IPS DF 6.9 (cell line): ENCODE results near the gene PERCC1.

ENCODE experiments used
- DNase-seq: peaks from one replicate; pipeline ENCODE4 v3.0.0-alpha.2; 2013; ENCODE audit warnings: low read depth, low spot score
- H3K27ac ChIP-seq: one replicate; pipeline ENCODE4 v1.5.1; 2013; ENCODE audit warnings: low read length, control low read depth
- H3K27me3 ChIP-seq: 2 replicates; pipeline ENCODE4 v1.6.1; 2013; ENCODE audit warnings: mild to moderate bottlenecking, low read length; ENCODE audit not compliant: control insufficient read depth, insufficient read depth
- H3K36me3 ChIP-seq: 2 replicates; pipeline ENCODE4 v1.6.1; 2013; ENCODE audit warnings: low read length; ENCODE audit not compliant: control insufficient read depth, insufficient read depth
- H3K4me1 ChIP-seq: 2 replicates; pipeline ENCODE4 v1.6.1; 2013; ENCODE audit warnings: low read length; ENCODE audit not compliant: control insufficient read depth, insufficient read depth
- H3K4me3 ChIP-seq: 2 replicates; pipeline ENCODE4 v1.5.1; 2013; ENCODE audit warnings: mild to moderate bottlenecking, low read length
- H3K9me3 ChIP-seq: 2 replicates; pipeline ENCODE4 v1.6.1; 2013; ENCODE audit warnings: low read length, inconsistent platforms; ENCODE audit not compliant: control insufficient read depth, insufficient read depth
- WGBS: extraction: QIAGEN DNeasy Blood & Tissue Kit; methylation state at CpG from one replicate; pipeline ENCODE4 v1.1.7; 2013; ENCODE audit warnings: mixed read lengths, missing lambda C conversion rate; ENCODE audit not compliant: insufficient read length, insufficient coverage; 5-methylcytosine and 5-hydroxymethylcytosine counted together

Gene PERCC1

DNA sequence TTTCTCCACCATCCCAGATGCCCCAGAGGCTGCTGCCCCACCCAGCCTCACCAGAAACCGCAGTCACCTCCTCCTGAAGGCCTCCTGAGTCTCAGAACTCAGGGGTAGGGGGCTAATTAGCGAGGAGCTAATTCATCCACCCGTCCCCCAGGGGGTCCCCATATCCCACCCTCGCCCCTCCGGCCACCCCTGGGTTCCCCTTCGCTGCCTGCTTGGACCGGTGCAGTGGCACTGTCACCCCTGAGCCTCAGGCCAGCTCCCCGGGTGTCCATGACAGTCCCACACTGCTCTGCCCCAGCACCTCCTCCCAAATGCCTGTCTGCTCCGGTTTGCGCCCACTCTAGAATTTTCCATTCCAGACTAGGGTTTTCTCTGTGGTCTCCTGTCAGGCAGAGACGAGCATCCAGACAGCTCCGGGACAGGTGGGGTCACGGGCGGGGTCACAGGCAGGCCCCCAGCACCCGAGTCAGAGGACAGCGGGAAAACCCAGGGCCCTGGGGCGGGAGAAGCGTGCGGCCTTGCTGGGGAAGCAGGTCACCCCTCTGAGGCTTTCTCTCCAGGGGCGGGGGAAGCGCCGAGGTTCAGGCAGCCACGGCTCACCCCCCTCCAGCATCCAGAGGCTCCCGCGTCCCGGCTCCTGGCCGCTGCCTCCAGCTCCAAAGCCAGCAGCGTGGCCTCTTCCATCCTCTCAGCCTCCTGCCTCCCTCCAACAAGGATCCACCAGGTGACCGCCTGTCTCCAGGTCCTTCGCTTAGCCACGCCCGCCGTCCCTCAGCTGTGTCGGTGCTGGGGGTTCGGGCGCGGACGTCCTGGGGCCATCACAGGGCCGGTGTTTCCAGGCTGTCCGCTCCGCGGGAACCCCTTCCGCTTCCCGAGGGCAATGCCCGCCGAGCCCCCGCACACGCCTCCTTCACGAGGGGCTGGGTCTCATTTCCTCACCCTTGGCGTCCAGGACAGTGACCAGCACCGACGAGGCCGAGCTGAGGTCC, 3.1 kb upstream of the PERCC1 start:
- Histone ChIP-seq H3K27ac (no peak overlapping the region), H3K36me3 (no peaks in the 10 kb centered on the region; the same call in 1 of the 2 replicates), H3K4me1 (peaks cover 1% of the 10 kb centered on the region; the same call in 1 of the 2 replicates), H3K4me3 (no peak overlapping the region), H3K27me3 (no peaks in the 10 kb centered on the region), H3K9me3 (no peaks in the 10 kb centered on the region)
- WGBS: no CpG with 5 or more reads among the region's 53 CpGs
- DNase-seq: no peak

DNA sequence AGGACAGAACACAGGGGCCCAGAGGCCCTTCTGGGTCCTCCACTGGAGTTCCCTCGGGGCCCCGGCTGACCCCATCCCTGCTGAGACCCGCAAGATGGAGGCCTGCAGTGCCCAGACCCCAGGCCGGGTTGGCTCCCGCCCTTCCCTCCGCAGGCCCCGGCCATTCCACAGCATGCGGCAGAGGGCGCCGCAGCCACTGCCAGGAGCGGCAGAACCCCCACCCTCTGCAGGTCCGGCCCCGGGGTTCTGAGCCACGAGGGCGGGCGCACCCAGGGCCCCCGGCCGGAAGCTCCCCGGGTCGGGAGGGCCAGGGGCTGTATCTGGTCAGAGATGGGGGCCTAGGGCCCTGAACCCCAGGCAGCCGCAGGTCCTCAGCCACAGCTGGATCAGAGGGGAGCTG, 2.4 kb upstream of the PERCC1 start:
- DNase-seq: no peak

DNA sequence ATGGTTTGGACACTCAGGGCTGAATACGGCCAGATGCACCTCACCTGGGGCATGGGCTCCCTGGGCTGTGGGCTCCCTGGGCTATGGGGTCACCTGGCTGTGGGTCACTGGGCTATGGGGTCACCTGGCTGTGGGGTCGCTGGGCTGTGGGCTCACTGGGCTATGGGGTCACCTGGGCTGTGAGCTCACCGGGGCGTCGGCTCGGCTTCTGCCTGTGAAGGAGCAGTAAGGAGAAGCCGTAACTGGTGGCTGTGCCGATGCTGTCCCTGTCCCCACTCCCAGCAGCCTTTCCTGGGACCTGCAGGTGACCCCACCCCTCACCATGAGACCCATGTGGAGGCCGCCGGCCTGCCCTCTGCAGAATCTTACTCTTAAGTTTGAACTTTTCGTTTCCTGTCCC, 1.9 kb upstream of the PERCC1 start:
- peaks cover 1% of the 10 kb centered on the region; the same call in 1 of the 2 replicates for H3K4me1 ChIP-seq
- DNase-seq: no peak
- no CpG with 5 or more reads among the region's 11 CpGs for WGBS
- H3K36me3 ChIP-seq: no peaks in the 10 kb centered on the region; the same call in 1 of the 2 replicates
- H3K27me3 ChIP-seq: no peaks in the 10 kb centered on the region
- no peaks in the 10 kb centered on the region for H3K9me3 ChIP-seq
- H3K27ac ChIP-seq: no peak overlapping the region
- H3K4me3 ChIP-seq: no peak overlapping the region

More for the DNA sequence above, 2.4 kb upstream of the PERCC1 start:
- H3K4me3 ChIP-seq: no peak overlapping the region
- WGBS: no CpG with 5 or more reads among the region's 21 CpGs
- no peaks in the 10 kb centered on the region for H3K27me3 ChIP-seq
- H3K27ac ChIP-seq: no peak overlapping the region
- peaks cover 1% of the 10 kb centered on the region; the same call in 1 of the 2 replicates for H3K4me1 ChIP-seq
- no peaks in the 10 kb centered on the region for H3K9me3 ChIP-seq
- no peaks in the 10 kb centered on the region; the same call in 1 of the 2 replicates for H3K36me3 ChIP-seq

DNA sequence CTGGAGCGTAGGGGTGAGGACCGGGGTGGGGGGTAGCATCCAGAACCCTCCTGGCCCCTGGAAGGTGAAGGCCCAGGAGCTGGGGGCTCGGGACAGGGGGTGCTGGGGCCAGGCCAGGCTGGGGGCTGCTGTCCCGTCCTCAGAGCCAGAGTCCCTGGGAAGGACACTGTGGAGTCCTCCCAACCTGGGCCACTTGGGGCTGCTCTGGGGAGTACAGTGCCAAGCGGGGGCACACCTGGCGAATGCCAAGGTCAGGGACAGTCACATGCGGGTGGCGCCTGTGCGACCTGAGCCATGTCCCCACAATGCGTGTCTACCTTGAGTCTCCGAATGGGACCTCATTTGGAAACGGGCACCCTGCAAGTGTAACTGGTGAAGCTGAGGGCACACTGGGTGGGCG, 1.2 kb upstream of the PERCC1 start:
- Histone ChIP-seq H3K27me3 (no peaks in the 10 kb centered on the region), H3K4me3 (no peak overlapping the region), H3K27ac (no peak overlapping the region), H3K36me3 (no peaks in the 10 kb centered on the region; the same call in 1 of the 2 replicates), H3K4me1 (peaks cover 1% of the 10 kb centered on the region; the same call in 1 of the 2 replicates), H3K9me3 (no peaks in the 10 kb centered on the region)
- no peak for DNase-seq
- WGBS: no CpG with 5 or more reads among the region's 13 CpGs

DNA sequence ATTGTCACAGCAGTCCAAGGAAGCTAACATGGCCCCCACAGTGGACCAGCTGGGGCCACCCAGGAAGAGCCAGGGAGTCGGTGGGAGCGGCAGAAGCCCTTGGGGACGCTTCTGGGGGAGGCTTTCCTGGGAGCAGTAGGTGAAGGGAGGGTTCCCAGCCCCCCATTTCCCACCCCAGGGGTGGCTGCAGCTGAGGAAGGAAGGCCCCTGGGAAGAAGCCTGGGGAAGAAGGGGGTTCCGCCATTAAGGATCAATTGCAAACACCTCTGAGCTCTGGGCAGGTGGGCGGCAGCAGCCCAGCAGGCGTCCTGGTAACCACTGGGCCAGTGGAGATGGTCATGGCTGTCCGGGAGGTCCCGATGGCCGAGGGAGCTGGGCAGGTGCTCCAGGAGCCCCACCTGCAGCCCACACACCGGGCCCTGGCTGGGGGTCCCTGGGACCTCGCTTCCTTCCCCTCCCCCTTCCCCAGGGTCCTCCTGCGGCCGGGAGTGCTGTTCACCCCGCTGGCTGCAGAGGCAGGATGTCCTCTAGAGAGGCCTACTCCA, 592 bp upstream of the PERCC1 start:
- no peaks in the 10 kb centered on the region for H3K9me3 ChIP-seq
- no peak for DNase-seq
- H3K4me1 ChIP-seq: peaks cover 1% of the 10 kb centered on the region; the same call in 1 of the 2 replicates
- no peaks in the 10 kb centered on the region for H3K27me3 ChIP-seq
- WGBS: no CpG with 5 or more reads among the region's 14 CpGs
- H3K36me3 ChIP-seq: no peaks in the 10 kb centered on the region; the same call in 1 of the 2 replicates
- H3K4me3 ChIP-seq: no peak overlapping the region
- no peak overlapping the region for H3K27ac ChIP-seq

DNA sequence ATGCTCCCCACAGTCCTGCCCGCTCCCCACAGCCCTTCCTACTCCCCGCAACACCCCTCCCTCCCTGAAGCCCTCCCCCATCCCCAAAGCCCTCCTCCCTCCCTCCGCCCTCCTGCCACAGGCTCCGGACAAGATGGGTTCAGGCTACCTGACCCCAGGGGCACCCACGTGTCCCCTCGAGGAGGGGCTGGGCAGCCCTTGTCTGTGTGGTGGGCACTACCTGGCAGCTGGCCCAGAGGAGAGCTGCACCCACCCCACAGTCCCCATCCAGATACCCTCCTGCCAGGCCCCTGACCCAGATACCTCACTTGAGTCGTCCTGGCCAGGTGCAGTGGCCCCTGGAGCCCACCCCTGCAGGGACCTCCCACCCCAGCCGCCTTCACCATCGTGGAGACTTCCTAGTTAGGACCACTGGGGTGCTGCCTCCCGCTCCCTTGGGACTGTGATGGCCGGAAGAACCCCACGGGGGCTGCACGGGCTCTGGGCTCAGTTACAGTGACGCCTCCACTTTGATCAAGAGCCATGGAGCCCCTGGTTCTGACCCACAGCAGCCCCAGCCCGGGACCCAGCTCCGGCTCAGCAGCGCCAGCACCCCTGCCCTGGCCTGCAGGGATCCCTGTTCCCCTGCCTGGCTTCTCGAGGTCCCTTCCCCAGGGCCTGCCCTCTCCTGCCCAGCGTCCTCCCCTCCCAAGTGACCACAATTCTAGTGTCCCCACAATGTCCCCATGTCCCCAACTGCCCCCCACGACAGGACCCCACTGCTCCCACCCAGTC, 806 bp downstream of the PERCC1 start:
- no CpG with 5 or more reads among the region's 20 CpGs for WGBS
- Histone ChIP-seq H3K36me3 (no peaks in the 10 kb centered on the region; the same call in 1 of the 2 replicates), H3K4me3 (no peak overlapping the region), H3K27me3 (no peaks in the 10 kb centered on the region), H3K27ac (no peak overlapping the region), H3K9me3 (no peaks in the 10 kb centered on the region), H3K4me1 (peaks cover 1% of the 10 kb centered on the region; the same call in 1 of the 2 replicates)
- DNase-seq: no peak

DNA sequence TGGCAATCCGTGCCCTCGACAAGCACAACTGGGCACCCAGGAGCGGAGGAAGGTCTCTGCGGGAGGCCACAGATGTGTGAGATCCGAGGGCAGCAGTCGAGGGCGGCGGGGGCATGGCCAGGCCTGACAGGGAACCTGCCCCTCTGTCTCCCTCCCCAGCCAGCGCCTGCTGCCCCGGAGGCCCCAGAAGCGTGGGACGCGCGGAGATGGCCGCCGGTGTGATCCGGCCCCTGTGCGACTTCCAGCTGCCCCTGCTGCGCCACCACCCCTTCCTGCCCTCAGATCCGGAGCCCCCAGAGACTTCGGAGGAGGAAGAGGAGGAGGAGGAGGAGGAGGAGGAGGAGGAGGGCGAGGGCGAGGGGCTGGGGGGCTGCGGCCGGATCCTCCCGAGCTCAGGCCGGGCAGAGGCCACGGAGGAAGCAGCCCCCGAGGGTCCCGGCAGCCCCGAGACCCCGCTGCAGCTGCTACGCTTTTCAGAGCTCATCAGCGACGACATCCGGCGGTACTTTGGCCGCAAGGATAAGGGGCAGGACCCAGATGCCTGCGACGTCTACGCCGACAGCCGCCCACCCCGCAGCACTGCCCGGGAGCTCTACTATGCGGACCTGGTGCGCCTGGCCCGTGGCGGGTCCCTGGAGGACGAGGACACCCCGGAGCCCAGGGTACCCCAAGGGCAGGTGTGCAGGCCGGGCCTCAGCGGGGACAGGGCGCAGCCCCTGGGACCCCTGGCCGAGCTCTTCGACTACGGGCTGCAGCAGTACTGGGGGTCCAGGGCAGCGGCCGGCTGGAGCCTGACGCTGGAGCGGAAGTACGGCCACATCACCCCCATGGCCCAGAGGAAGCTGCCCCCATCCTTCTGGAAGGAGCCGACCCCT, 1.7 kb downstream of the PERCC1 start:
- Histone ChIP-seq H3K36me3 (no peaks in the 10 kb centered on the region; the same call in 1 of the 2 replicates), H3K9me3 (no peaks in the 10 kb centered on the region), H3K27ac (no peak overlapping the region), H3K27me3 (no peaks in the 10 kb centered on the region), H3K4me3 (no peak overlapping the region), H3K4me1 (peaks cover 1% of the 10 kb centered on the region; the same call in 1 of the 2 replicates)
- no CpG with 5 or more reads among the region's 63 CpGs for WGBS
- DNase-seq: no peak

DNA sequence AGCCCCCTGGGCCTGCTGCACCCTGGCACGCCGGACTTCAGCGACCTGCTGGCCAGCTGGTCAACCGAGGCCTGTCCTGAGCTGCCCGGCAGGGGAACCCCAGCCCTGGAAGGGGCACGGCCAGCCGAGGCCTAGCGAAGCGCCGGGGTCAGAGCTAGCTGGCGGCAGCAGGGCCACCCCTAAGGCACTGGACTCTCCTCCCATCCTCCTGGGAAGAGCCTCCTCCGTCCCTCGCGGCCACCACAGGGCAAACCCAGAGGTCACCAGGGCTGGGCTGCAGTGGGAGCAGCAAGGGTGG, 2.3 kb downstream of the PERCC1 start:
- WGBS: no CpG with 5 or more reads among the region's 14 CpGs
- H3K9me3 ChIP-seq: no peaks in the 10 kb centered on the region
- no peak overlapping the region for H3K27ac ChIP-seq
- H3K4me3 ChIP-seq: no peak overlapping the region
- H3K27me3 ChIP-seq: no peaks in the 10 kb centered on the region
- H3K4me1 ChIP-seq: no peaks in the 10 kb centered on the region
- no peak for DNase-seq
- H3K36me3 ChIP-seq: no peaks in the 10 kb centered on the region; the same call in 1 of the 2 replicates

DNA sequence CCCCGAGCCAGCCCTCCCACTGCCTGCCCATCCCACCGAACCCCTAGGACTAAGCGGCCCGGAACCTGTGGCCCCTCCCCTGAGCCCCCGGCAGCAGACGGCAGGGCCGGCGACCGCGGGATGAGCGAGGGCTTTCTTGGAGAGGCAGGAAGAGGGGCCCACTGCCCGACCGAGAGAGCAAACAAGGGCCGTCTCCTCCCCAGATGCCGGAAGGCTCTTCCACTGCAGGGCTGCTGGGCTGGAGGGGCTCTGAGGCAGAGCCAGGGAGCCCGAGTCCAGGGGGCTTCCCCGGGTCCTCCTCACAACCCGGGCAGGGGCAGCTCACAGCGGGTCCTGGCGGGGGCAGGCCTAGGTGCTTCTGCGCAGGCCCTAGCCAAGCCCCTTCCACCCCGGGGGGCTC, 2.9 kb downstream of the PERCC1 start:
- Histone ChIP-seq H3K9me3 (no peaks in the 10 kb centered on the region), H3K36me3 (no peaks in the 10 kb centered on the region; the same call in 1 of the 2 replicates), H3K27me3 (no peaks in the 10 kb centered on the region), H3K4me1 (no peaks in the 10 kb centered on the region), H3K4me3 (no peak overlapping the region), H3K27ac (no peak overlapping the region)
- no peak for DNase-seq
- WGBS: no CpG with 5 or more reads among the region's 22 CpGs
